Mesangial cell (primary cell): ENCODE results near the gene ZKSCAN8. TPM values are rescaled to one million over a fixed set of nuclear protein-coding genes. Genes with fewer than 3 reads are reported as not detected.

ENCODE experiments used
- total RNA-seq: library from RNA; depleted of rRNA; stranded (reverse); fragments of >200 nt; gene quantifications from 2 replicates; pipeline ENCODE4 v1.2.3, GENCODE V29; 2015

Gene ZKSCAN8
- total RNA-seq: 4.6 and 12.3 TPM in 2 replicates

DNA sequence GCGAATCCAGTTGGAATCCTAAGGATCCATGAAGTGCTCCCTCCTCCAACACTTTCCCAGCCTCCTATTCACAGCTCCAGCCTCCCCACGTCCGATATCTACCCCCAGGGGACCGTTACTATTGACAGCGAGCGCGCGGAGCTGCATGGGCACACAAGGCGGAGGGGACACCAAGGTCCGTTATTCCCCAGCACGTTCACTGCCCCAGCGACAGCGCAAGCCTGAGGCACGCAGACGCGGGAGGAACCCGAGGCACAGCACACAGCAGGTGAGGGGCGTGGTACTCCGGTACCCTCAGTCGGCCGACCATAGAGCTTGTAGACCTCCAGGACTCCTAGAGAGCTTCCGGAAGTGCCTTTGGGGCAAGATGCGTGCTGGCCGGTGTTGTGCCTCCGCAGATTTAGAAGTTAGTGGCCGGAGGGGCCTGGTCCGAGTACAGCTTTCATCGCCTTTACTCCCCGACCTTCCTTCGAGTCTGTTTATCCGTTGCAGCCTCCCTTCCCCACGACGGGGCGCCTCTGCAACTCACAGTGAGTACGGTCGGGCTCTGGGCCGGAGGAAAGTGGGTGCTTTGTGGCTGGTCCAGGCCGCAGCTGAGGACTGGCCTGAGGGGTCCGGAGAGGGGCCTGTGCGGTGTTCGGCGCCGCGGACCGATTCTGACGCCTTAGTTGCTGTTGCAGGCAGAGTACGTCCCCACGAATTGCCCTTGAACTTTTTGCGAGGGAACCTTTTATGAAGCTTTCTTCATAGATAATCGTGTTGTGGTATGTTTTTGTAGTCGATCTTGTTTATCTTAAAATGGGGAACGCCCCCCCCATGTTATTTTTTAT lies at the start of gene ZKSCAN8:
Gene ZKSCAN8 (plus strand): TSS at position 384 of the 830 bp plus-strand sequence. CDS start 6,525 bp downstream, outside the sequence.

GRCh38 chr6:28124350-28124970 lies 17.2 kb upstream of the ZKSCAN8 start, which contains the start of gene ZSCAN16:
TSS of gene ZSCAN16 (plus strand) at chr6:28124609. CDS start at chr6:28125444, 835 bp downstream.

Other genes with a start within 250 kb of the ZKSCAN8 start
- not detected in 2 replicates for gene OR2B2, start 229.5 kb upstream of the ZKSCAN8 start, total RNA-seq
- gene OR2B6, start 184.6 kb upstream of the ZKSCAN8 start, total RNA-seq: not detected in 2 replicates
- 0.89 and 1.1 TPM in 2 replicates for gene ZNF165, start 61.3 kb upstream of the ZKSCAN8 start, total RNA-seq
- 2.4 and 3.5 TPM in 2 replicates for gene ZSCAN16, start 17.3 kb upstream of the ZKSCAN8 start, total RNA-seq
- gene ZSCAN9, start 83.4 kb downstream of the ZKSCAN8 start, total RNA-seq: 8.1 and 11.8 TPM in 2 replicates
- gene ZKSCAN4, start 110.4 kb downstream of the ZKSCAN8 start, total RNA-seq: 1.6 and 5.2 TPM in 2 replicates
- 0.16 and 0.63 TPM in 2 replicates for gene NKAPL, start 117.4 kb downstream of the ZKSCAN8 start, total RNA-seq
- 9.8 and 10.8 TPM in 2 replicates for gene ZSCAN26, start 125.3 kb downstream of the ZKSCAN8 start, total RNA-seq
- gene PGBD1, start 139.7 kb downstream of the ZKSCAN8 start, total RNA-seq: 2.5 and 4.9 TPM in 2 replicates
- gene ZSCAN31, start 194.3 kb downstream of the ZKSCAN8 start, total RNA-seq: 2.1 and 2.9 TPM in 2 replicates
- 2.1 and 3.2 TPM in 2 replicates for gene ZKSCAN3, start 208.1 kb downstream of the ZKSCAN8 start, total RNA-seq